MM.1S (cell line): ENCODE results near the gene CFAP58.

Source experiments
- CTCF ChIP-seq: fragments of 300-600 bp; sonication (generic); IDR thresholded peaks from 2 replicates; pipeline ENCODE4 v1.5.1; 2016; ENCODE audit warnings: antibody characterized with exemption, low read length, mixed read lengths
- EZH2 ChIP-seq: fragments of 300-600 bp; sonication (generic); optimal IDR thresholded peaks from 2 replicates; pipeline ENCODE3; 2017; ENCODE audit warnings: low read depth, mild to moderate bottlenecking, antibody characterized with exemption, low read length, mixed read lengths
- EZH2phosphoT487 ChIP-seq: fragments of 300-600 bp; sonication (generic); IDR thresholded peaks from 2 replicates; pipeline ENCODE4 v1.6.1; 2018; ENCODE audit warnings: antibody characterized with exemption, low read length

DNA sequence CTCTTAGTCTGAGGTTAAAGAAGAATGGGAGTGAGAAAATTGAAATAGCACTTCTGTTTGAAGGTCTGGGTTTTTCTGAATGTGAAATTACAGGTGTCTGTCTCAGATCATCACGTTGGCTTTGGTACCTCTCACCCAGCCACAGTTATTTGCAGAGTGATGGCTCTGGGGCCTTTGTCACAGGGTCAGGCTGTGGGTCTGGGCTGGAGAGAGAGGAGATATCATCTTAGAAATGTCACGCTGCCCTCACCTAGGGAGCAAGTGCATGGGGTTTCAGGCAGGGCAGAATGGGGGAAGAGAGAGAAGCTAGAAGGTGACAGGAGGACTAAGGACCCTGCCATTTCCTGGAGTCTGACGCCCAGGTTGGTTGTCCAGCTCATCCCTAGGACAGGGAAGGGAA lies 127.2 kb downstream of the CFAP58 start:
- TF ChIP-seq CTCF, result no peak
- TF ChIP-seq EZH2, result no peak
- no peak for TF ChIP-seq EZH2phosphoT487
